K562 (cell line): ENCODE results near the gene ABCD3. TPM values are rescaled to one million over a fixed set of nuclear protein-coding genes. Genes with fewer than 3 reads are reported as not detected.

Source experiments
- BHLHE40 ChIP-seq: IDR thresholded peaks from 2 replicates; pipeline ENCODE4 v1.6.1; 2011; ENCODE audit warnings: low read length, improper control_type of control experiment
- BRD4 ChIP-seq: fragments of 200-600 bp; sonication (generic); IDR thresholded peaks from 2 replicates; pipeline ENCODE4 v1.6.1; 2017; ENCODE audit warnings: inconsistent platforms
- FOXK1 ChIP-seq: sonication (generic); formaldehyde crosslinking; IDR thresholded peaks from 2 replicates; pipeline ENCODE4 v1.8.0; 2022; ENCODE audit warnings: missing genetic modification reagents, mild to moderate bottlenecking, borderline replicate concordance
- MECOM ChIP-seq: fragments of 250-450 bp; sonication (Bioruptor Pico); IDR thresholded peaks from 2 replicates; pipeline ENCODE4 v1.8.0; 2022; ENCODE audit warnings: inconsistent platforms
- RNF2 ChIP-seq: sonication (generic); IDR thresholded peaks from 2 replicates; pipeline ENCODE4 v1.6.1; 2016
- SMAD4 ChIP-seq: fragments of 250-450 bp; sonication (Bioruptor Pico); conservative IDR thresholded peaks from 2 replicates; pipeline ENCODE4 v1.8.0; 2021; ENCODE audit warnings: inconsistent platforms, mild to moderate bottlenecking, moderate library complexity
- U2AF2 ChIP-seq: fragments of 200-400 bp; formaldehyde crosslinking; optimal IDR thresholded peaks from 2 replicates; pipeline ENCODE3; 2017; ENCODE audit warnings: low read depth, mild to moderate bottlenecking, low read length
- ZFP36 ChIP-seq: fragments of 150-350 bp; IDR thresholded peaks from 2 replicates; pipeline ENCODE4 v1.6.1; 2018; ENCODE audit warnings: low read length, low read depth; ENCODE audit not compliant: partially characterized antibody
- ZNF239 ChIP-seq: fragments of 250-450 bp; sonication (Bioruptor Pico); IDR thresholded peaks from 2 replicates; pipeline ENCODE4 v1.4.0; 2020; ENCODE audit warnings: mild to moderate bottlenecking
- ZNF717 ChIP-seq: fragments of 250-450 bp; sonication (Bioruptor Pico); IDR thresholded peaks from 2 replicates; pipeline ENCODE4 v1.5.0; 2021
- ZNF75A ChIP-seq: fragments of 450-650 bp; formaldehyde crosslinking; IDR thresholded peaks from 2 replicates; pipeline ENCODE4 v1.4.0; 2020; ENCODE audit warnings: mild to moderate bottlenecking
- polyA plus RNA-seq, 8 experiments: library from polyadenylated mRNA; depleted of rRNA in 4 of 8; stranded (reverse) in 5 of 8; unstranded in 3 of 8; fragments of >200 nt; fragmentation: Nextera tagmentation in 2 of 8; fragmentation: Illumina TruSeq in 1 of 8; extraction: Ambion mirVana in 2 of 8; extraction: Trizol in 1 of 8; gene quantifications; 2 replicates each; pipeline versions ENCODE4 v1.2.1 to v1.2.3, GENCODE V29; 2011 to 2014; ENCODE audit warnings: inconsistent platforms in 1 of 8, missing spikeins in 1 of 8
- total RNA-seq, 7 experiments: library from RNA; depleted of rRNA in 6 of 7; stranded (reverse); fragments of >200 nt in 6 of 7; fragmentation: Illumina TruSeq in 2 of 7; extraction: Trizol in 2 of 7; gene quantifications; 2 replicates each; pipeline versions ENCODE4 v1.2.1 to v1.2.3, GENCODE V29; 2011 to 2021; ENCODE audit warnings: low replicate concordance in 1 of 7
- TF ChIP-seq, protein P1 (sequence below): fragments of 450-650 bp; IDR thresholded peaks from 2 replicates; pipeline ENCODE4 v1.6.1; 2016; ENCODE audit warnings: low read depth
- TF ChIP-seq, protein P2 (sequence below): sonication (generic); formaldehyde crosslinking; IDR thresholded peaks from 2 replicates; pipeline ENCODE4 v1.8.1; 2023; ENCODE audit warnings: mild to moderate bottlenecking, missing genetic modification reagents
- TF ChIP-seq, protein P3 (sequence below): sonication (generic); formaldehyde crosslinking; IDR thresholded peaks from 2 replicates; pipeline ENCODE4 v1.8.0; 2022; ENCODE audit warnings: missing genetic modification reagents, mild to moderate bottlenecking, moderate library complexity, borderline replicate concordance
- TF ChIP-seq, protein P4 (sequence below): fragments of 450-650 bp; IDR thresholded peaks from 2 replicates; pipeline ENCODE4 v1.6.1; 2018; ENCODE audit warnings: mild to moderate bottlenecking, low read depth; ENCODE audit not compliant: partially characterized antibody
- TF ChIP-seq, protein P5 (sequence below): fragments of 450-650 bp; conservative IDR thresholded peaks from 2 replicates; pipeline ENCODE4 v1.6.1; 2016; ENCODE audit warnings: missing genetic modification characterization, low read depth, mild to moderate bottlenecking, control low read depth, missing compliant biosample characterization

ABCD3 gene
- total and polyA plus RNA-seq, 9 of the 15 experiments (the other 6 are each of a cell fraction or from before 2014, with no cell fraction given), result 11.0 to 30.7 (median 15.5) TPM

DNA sequence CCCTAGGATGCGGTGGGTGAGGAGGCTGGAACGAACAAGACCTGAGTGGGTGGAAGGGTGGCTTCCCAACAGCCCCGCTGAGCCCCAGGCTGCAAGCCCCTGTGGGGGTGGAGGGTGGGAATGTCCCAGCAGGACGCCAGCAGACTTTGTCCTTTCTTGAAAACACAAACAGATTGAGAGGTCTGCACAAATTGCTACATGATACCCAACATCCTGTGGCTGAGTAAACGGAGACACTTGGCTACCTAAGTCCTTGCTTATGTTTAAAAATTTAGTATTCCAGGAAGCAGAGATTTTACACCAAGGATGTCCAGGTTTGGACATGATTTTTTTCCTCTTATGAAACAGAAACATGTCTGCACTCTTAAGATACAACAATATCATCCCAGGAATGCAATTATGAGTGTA, 135.1 kb downstream of the ABCD3 start (continued):
- TF ChIP-seq, protein P1, sequence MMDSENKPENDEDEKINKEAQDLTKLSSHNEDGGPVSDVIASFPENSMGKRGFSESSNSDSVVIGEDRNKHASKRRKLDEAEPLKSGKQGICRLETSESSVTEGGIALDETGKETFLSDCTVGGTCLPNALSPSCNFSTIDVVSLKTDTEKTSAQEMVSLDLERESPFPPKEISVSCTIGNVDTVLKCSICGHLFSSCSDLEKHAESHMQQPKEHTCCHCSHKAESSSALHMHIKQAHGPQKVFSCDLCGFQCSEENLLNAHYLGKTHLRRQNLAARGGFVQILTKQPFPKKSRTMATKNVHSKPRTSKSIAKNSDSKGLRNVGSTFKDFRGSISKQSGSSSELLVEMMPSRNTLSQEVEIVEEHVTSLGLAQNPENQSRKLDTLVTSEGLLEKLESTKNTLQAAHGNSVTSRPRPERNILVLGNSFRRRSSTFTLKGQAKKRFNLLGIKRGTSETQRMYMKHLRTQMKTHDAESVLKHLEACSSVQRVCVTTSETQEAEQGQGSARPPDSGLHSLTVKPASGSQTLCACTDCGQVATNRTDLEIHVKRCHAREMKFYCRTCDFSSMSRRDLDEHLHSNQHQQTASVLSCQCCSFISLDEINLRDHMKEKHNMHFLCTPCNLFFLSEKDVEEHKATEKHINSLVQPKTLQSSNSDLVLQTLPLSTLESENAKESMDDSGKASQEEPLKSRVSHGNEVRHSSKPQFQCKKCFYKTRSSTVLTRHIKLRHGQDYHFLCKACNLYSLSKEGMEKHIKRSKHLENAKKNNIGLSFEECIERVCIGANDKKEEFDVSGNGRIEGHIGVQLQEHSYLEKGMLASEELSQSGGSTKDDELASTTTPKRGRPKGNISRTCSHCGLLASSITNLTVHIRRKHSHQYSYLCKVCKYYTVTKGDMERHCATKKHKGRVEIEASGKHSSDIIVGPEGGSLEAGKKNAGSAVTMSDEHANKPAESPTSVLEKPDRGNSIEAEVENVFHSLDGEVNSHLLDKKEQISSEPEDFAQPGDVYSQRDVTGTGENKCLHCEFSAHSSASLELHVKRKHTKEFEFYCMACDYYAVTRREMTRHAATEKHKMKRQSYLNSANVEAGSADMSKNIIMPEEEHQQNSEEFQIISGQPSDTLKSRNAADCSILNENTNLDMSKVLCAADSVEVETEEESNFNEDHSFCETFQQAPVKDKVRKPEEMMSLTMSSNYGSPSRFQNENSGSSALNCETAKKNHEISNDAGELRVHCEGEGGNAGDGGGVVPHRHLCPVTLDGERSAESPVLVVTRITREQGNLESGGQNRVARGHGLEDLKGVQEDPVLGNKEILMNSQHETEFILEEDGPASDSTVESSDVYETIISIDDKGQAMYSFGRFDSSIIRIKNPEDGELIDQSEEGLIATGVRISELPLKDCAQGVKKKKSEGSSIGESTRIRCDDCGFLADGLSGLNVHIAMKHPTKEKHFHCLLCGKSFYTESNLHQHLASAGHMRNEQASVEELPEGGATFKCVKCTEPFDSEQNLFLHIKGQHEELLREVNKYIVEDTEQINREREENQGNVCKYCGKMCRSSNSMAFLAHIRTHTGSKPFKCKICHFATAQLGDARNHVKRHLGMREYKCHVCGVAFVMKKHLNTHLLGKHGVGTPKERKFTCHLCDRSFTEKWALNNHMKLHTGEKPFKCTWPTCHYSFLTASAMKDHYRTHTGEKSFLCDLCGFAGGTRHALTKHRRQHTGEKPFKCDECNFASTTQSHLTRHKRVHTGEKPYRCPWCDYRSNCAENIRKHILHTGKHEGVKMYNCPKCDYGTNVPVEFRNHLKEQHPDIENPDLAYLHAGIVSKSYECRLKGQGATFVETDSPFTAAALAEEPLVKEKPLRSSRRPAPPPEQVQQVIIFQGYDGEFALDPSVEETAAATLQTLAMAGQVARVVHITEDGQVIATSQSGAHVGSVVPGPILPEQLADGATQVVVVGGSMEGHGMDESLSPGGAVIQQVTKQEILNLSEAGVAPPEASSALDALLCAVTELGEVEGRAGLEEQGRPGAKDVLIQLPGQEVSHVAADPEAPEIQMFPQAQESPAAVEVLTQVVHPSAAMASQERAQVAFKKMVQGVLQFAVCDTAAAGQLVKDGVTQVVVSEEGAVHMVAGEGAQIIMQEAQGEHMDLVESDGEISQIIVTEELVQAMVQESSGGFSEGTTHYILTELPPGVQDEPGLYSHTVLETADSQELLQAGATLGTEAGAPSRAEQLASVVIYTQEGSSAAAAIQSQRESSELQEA, result no peak
- TF ChIP-seq RNF2 (no peak), FOXK1 (CRISPR knock-in tag) (no peak), ZNF239 (CRISPR knock-in tag) (no peak), ZFP36 (no peak), BRD4 (no peak), SMAD4 (CRISPR knock-in tag) (no peak), U2AF2 (no peak), BHLHE40 (no peak), ZNF75A (no peak), MECOM (CRISPR knock-in tag) (no peak), ZNF717 (CRISPR knock-in tag) (no peak)
- TF ChIP-seq, protein P2, sequence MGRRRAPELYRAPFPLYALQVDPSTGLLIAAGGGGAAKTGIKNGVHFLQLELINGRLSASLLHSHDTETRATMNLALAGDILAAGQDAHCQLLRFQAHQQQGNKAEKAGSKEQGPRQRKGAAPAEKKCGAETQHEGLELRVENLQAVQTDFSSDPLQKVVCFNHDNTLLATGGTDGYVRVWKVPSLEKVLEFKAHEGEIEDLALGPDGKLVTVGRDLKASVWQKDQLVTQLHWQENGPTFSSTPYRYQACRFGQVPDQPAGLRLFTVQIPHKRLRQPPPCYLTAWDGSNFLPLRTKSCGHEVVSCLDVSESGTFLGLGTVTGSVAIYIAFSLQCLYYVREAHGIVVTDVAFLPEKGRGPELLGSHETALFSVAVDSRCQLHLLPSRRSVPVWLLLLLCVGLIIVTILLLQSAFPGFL (CRISPR knock-in tag), result no peak
- TF ChIP-seq, protein P3, sequence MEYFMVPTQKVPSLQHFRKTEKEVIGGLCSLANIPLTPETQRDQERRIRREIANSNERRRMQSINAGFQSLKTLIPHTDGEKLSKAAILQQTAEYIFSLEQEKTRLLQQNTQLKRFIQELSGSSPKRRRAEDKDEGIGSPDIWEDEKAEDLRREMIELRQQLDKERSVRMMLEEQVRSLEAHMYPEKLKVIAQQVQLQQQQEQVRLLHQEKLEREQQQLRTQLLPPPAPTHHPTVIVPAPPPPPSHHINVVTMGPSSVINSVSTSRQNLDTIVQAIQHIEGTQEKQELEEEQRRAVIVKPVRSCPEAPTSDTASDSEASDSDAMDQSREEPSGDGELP (CRISPR knock-in tag), result no peak
- TF ChIP-seq, protein P4, sequence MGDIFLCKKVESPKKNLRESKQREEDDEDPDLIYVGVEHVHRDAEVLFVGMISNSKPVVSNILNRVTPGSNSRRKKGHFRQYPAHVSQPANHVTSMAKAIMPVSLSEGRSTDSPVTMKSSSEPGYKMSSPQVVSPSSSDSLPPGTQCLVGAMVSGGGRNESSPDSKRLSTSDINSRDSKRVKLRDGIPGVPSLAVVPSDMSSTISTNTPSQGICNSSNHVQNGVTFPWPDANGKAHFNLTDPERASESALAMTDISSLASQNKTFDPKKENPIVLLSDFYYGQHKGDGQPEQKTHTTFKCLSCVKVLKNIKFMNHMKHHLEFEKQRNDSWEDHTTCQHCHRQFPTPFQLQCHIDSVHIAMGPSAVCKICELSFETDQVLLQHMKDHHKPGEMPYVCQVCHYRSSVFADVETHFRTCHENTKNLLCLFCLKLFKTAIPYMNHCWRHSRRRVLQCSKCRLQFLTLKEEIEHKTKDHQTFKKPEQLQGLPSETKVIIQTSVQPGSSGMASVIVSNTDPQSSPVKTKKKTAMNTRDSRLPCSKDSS, result no peak
- TF ChIP-seq, protein P5, sequence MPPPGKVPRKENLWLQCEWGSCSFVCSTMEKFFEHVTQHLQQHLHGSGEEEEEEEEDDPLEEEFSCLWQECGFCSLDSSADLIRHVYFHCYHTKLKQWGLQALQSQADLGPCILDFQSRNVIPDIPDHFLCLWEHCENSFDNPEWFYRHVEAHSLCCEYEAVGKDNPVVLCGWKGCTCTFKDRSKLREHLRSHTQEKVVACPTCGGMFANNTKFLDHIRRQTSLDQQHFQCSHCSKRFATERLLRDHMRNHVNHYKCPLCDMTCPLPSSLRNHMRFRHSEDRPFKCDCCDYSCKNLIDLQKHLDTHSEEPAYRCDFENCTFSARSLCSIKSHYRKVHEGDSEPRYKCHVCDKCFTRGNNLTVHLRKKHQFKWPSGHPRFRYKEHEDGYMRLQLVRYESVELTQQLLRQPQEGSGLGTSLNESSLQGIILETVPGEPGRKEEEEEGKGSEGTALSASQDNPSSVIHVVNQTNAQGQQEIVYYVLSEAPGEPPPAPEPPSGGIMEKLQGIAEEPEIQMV (tag), result no peak
- TF ChIP-seq, all 486 proteins: peak for 0
